SH-SY5Y (cell line): ENCODE data around the gene RALGDS.

ENCODE experiments used
- GATA2 ChIP-seq: IDR thresholded peaks from 2 replicates; pipeline ENCODE4 v1.6.1; 2011; ENCODE audit warnings: mild to moderate bottlenecking, low read depth, low read length
- GATA3 ChIP-seq: IDR thresholded peaks from 2 replicates; pipeline ENCODE4 v1.6.1; 2011; ENCODE audit warnings: low read depth, mild to moderate bottlenecking, low read length, moderate library complexity

The RALGDS gene

DNA sequence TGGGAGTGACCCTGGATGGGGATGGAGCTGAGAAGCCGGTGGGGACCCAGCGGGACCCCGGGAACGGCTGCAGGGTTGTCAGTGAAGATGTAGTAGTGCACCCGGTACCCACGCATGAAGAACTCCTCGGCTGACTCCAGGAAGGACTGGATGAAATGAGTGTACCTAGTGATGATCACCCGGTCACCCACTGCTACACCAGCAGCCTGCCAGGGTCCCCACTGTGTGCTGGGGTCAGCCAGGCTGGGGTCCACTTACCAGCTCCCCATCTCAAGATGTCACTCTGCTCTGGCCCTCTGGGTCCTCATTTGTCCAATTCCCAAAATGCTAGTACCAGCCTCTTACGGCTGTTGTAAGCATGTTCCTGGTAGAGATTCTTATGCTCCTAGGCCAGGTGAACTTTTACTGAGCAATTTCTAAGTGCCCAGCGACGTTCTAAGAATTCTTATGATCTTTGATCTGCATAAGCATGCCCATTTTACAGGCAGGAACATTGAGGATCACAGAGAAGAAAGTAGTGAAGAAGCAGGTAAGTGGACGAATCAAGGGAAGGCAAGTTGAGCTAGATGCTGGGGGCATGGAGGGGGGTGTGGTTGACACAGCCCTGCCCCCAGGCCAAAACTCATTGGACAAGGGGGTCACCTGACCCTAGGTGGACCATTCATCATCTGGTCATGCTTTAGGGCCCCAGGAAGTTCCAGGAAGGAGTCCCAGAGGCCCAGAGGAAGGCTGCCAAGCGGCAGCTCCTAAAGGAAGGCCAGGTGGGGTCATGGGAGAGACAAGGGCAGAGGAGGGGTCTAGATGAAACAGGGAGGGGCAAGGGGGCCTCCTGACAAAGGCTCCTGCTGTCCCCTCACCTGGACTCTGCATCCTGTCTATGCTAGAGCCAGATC lies 33.3 kb upstream of the RALGDS start:
- TF ChIP-seq GATA2 = no peak
- TF ChIP-seq GATA3 = no peak

DNA sequence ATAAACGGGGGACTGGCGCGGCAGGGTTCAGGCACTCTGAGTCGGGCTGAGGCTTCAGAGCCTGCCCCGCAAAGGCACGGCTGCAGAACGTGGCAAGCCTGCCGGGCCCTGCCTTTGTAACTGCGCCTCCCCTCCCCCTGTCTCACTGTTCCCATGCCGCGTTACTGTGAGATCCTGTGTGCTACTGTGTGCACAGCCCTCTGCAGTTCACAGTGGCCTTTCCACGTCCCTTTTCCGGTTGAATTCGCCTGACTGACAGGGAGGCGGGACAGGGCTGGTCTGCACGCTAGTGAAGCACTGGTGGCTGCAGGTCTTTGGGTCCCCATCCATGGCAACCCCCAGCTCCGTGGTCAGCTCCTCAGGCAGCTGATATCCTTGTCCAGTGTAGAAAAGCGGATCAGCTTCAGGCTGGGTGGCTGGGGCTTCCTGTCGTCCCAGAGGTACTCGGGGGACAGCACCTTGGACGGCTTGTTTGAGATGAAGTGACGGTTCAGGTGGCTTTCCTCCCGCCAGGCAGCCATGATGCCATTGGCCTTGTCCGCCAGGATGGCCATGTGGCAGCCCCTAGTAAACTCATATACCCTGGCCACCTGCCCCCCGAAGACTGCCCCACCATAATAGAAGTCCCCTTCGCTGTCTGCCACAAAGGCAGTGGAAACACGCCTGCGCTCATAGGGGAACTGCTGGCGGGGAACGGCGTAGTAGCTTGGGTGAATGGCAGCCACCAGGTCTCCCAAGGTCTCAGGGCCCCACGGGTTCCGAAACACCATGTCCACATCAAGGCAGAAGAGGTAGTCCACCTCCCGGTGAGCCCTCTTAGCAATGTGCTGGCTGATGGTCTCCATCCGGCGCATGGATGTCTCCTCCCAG lies 32.4 kb upstream of the RALGDS start:
- TF ChIP-seq GATA3 (no peak), GATA2 (no peak)

DNA sequence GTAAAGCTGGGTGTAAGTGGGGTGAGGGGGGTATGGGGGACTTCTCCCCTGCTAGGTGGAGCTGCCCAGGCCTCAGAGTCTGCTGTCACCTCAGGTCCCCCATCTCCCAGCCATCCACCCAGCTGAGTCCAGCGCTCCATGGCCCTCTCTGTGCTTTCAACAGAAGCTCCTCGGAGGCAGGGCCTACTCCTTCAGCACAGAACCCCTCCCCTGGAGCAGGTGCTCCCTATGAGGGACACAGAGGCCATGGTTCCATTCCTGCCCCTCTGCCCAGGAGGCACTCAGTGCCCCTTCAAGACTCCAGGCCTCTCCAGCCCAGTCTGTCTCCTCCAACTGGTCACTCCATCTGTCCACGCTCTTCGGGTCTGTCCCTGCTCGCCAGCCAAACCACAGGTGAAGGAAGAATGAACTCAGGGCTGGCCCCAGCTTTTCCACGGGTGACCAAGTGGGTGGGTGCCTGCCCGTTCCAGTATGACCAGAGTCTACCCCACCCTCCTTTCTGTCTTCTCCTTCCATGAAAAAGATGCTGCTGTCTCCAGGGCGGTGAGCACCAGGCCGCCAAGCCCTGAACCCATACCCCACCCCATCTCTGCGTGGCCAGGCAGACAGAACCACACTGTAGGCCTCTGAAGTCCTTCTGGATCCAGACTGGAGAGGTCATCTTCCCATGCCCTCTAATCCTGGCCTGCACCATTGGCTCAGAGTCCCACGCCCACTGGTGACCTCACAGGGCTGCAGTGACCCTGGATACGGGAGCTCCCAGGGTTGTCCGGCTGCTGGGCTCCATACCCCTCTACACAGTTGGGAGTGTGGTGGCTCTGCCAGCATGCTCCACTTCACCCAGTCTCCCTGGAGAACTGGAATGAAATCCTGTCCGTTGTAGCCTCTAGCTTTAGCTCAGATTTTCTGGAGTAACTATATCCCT lies 30.8 kb upstream of the RALGDS start:
- TF ChIP-seq GATA2 (no peak), GATA3 (no peak)

DNA sequence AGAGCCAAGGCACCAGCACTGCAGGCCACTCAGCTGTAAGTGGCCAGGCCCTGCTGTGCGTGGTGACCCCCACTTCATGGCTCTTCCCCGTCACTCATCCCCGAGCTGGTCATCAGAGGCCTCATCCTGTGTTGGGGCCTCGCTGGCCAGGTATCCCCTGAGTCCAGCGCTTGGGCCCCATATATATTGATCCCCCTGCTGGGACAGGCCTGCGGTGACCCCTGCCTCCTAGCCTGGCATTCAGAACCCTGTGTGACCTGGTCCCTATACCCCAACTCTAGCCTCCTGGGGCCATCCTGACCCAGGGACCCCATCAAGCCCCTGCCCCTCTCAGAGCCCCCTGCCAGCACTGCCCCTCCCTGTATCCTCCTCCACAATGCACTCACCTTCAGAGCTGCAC lies 30.0 kb upstream of the RALGDS start:
- TF ChIP-seq GATA3 (no peak), GATA2 (no peak)

DNA sequence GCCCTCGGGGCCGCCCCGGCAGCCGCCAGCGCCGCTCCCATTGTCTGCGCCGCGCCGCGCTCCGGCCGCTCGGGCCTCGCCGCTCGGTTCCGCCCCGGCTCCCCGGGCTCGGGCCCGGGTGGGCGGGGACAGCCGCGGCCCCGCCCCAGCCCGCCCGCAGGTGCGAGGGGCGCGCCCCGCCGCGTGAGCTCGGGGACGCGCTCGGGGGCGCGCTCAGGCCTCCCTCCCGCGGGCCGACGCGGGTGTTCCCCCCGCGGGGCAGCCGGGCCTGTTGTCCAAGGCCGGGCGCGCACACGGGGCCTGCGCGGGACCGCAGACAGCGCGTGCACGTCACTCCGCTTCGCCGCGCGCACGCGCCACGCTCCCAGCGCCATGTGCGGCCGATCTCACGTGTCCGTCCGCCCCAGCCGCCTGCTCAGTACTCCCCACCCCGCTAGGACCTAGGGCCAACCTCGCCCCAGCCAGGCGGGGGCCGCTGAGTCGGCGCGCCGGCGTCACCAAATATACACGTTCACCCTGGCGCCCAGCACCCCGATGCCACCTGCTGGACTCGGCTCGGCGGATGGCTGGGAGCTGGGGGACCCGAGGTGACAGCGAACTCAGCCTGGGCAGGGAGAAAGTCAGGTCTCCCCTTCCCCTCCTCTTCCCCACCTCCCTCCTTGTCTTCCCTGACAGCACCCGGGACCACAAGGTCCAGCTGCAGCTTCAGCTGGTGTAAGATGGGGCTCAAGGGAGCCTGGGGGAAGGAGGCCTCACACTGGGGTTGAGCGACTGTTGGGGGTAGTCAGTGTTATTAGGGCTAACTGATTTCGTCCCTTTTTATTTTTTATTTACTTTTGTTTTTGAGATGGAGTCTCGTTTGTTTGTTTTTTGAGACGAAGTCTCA lies 28.3 kb upstream of the RALGDS start:
- TF ChIP-seq GATA2 (no peak), GATA3 (no peak)

DNA sequence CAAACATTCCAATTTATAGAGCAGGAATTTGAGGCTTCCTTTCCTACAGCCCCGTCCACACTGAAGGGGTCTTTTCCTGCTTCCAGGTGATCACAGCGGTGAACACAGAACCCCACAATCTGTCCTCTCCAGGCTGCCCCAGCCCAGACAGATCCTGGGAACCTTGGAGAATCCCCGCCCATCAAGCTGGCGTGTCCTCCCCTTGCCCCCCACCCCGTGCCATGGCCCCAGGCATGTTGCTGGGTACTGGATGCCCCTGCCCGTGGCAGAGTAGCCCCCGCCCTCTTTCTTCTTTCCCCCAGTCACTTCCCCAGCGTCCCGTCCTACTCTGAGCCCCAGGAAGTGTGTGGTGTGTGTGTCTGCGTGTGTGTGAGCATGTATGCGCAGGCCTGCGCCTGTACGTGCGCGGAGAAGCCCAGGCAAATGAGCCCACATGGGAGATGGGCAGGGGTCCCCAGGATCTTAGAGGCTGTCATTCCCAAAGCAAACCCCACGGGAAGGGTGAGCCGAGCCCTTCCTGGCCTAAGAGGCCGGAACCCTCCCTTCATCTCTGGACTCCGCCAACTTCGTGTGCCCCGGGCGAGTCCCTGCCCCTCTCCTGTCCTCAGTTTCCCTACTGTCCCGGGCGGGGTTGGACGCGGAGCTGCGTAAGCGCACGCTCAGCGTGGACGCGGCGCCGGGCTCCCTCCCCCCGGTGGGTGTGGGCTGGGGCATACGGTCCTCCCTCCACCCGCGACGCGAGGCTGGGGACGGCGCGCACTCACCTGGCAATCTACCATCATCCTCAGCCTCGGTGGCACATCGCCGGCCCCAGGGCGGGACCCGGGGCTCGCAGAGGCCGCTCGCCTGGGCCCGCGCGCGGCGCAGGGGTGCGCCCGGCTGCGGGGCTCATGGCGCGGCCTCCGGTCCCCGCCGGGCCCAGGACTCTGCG lies 27.4 kb upstream of the RALGDS start:
- no peak for TF ChIP-seq GATA3
- no peak for TF ChIP-seq GATA2

DNA sequence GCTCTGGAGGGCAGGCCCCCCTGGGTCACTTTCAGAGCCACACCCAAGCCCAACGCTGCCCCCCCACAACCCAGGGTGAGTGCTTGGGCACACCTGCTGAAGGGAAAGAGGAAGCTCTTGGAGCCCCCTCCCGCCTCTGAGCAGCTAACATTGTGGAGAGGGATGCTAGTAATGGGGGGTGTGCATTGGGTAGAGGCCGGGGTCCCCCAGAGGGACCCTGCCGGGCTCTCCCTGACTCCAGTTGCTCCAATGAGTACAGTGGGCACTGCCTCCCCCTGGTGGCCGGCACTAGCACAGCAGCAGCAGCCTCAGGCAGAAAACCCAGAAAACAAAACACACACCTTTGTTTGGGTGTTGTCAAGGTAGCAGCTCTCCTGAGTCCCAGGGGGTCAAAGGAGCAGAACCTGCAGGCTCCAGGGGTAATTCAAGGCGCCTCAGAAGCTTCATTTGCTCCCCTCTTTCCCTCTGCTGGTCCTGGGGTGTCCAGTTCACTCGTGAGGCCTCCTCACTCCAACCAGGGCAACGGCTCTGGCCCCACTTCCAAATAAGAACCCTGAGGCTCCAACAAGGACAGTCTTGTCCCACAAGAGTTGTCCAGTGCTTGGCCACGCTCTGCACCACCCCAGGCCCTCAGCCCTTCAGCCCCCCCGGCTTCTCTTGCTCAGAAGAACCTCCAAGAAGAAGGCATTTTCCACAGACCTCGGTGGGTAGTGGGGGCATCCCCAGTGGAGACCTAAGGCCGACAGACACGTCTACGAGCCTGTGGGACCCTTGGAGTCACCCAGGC lies 26.6 kb upstream of the RALGDS start:
- TF ChIP-seq GATA2 (no peak), GATA3 (no peak)

DNA sequence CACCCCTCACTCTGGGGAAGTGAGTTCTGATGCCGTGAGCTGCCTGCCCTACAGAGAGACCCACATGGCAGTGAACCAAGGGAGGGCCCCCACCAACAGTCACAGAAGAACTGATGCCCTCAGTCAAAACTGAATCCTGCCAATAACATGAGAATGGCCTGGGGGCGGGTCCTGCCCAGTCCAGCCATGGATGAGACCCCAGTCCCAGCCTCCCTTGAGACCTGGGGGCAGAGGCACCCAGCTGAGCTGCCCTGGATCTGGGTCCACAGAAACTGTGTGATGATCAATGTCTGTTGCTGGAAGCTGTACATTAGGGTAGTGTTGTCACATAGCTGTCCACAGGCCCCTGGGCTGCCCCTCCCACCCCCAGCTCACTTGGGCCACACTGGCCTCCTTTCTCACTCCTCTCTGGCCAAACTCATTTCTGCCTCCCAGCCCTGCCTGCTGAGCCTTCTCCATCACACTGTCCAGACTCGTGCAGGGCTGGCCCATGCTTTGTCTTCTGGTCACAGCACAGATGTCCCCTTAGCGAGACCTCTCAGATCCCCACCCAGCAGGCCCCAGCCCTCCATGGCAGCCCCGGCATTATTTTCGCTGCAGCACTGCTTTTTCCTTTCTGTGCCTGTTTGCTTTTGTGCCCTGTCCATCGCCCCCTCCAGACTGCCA lies 25.8 kb upstream of the RALGDS start:
- TF ChIP-seq GATA2 = no peak
- no peak for TF ChIP-seq GATA3

DNA sequence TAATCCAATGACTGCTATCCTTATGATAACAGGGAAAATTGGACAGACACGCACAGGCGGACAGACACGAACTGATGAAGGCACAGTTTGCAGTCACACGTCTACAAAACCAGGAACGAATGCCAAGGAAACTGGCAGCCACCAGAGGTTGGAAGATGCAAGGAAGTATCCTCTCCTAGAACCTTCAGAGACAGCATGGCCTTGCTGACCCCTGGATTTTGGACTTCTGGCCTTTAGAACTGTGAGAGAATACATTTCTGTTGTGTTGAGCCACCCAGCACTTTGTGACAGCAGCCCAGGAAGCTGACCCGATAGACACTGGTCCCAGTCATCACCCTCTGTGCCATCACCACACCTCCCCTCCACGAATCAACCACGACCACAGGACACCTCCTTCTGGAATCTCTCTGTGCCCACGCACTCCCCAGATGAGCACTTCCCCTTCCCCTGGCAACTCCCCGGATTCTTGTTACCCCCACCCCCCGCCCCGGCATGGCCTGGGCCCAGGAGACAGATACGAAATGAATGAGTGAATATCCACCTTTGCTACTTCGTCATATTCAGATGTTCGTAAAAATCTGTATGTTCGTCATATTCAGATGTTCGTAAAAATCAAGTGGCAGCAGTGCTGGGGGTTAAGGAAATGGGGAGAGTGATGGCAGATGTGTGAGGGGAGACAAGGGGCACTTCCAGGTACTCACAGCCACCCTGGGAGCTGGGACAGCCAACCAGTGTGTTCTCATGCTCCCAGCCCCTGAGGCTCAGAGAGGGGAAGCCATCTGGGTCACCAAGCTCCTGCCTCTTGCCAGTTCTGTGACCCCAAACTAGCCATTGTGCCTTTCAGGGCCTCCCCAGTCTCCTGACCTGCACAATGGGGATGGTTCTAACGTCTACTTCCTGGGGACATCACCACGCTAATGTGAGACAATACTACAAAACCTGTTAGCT lies 24.1 kb upstream of the RALGDS start:
- TF ChIP-seq GATA3 (no peak), GATA2 (no peak)
